Astrocyte (in vitro differentiated cells and primary cell): ENCODE data around the gene NKAIN2.

Source experiments
- EZH2 ChIP-seq: IDR thresholded peaks from 2 replicates; pipeline ENCODE4 v1.6.1; 2012; ENCODE audit warnings: mild to moderate bottlenecking, low read length, inconsistent platforms; ENCODE audit not compliant: insufficient read depth
- TF ChIP-seq, protein P1 (sequence below): IDR thresholded peaks from 2 replicates; pipeline ENCODE4 v1.5.1; 2011; ENCODE audit warnings: low read depth, mild to moderate bottlenecking, inconsistent platforms, low read length, moderate library complexity; ENCODE audit not compliant: insufficient read depth

DNA sequence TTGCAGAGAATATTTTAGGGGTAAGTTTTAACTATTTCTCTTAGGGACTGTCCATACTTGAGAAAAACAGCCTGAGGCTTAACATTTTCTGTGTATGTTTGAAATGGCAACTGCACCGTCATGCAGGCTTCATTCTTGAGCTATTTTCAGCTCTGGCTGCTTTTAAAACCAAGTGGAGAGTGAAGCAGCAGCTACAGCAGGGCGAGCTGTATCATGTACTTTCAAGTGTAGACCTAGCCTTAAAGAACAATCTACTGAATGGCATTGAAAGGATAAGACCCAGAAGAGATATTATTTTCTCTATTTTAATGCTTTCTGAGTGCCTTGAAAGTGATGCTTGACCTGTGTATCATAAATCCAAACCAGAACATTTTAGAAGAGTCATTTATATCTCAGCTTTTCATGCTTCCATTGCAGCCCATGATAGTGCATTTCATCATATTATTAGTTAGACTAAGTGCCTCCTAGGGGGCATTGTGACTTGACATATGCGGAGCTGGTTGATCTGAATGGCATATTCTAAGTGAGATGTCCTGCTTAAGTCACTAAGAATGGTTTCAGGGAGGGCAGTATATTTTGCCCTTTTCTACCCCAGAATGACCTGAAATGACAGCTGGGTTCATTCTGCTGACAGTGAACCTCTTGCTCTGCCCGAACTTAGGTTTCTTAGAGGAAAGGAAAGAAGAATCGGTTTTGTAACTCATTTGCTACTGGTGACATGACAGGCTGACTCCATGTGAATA, 85.3 kb downstream of the NKAIN2 start:
- TF ChIP-seq, protein P1, sequence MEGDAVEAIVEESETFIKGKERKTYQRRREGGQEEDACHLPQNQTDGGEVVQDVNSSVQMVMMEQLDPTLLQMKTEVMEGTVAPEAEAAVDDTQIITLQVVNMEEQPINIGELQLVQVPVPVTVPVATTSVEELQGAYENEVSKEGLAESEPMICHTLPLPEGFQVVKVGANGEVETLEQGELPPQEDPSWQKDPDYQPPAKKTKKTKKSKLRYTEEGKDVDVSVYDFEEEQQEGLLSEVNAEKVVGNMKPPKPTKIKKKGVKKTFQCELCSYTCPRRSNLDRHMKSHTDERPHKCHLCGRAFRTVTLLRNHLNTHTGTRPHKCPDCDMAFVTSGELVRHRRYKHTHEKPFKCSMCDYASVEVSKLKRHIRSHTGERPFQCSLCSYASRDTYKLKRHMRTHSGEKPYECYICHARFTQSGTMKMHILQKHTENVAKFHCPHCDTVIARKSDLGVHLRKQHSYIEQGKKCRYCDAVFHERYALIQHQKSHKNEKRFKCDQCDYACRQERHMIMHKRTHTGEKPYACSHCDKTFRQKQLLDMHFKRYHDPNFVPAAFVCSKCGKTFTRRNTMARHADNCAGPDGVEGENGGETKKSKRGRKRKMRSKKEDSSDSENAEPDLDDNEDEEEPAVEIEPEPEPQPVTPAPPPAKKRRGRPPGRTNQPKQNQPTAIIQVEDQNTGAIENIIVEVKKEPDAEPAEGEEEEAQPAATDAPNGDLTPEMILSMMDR: no peak
- no peak for TF ChIP-seq EZH2
